ENCODE results near the gene ATP5F1D.
A peak's percentile ranks its signal among the peaks of the same experiment; 100 is the strongest.

- no peak for TF ChIP-seq CTCF (conservative IDR thresholded peaks at IDR 0.05; ENCODE audit: low read depth in 2 of 2)
- no peak for TF ChIP-seq EZH2phosphoT487 (IDR thresholded peaks at IDR 0.05; ENCODE audit: unreplicated experiment)
- TF ChIP-seq REST (IDR thresholded peaks at IDR 0.05; ENCODE audit: unreplicated experiment), result no peak
- TF ChIP-seq POLR2AphosphoS5 (IDR thresholded peaks at IDR 0.05; ENCODE audit: low read depth), result peak; percentile 72
- no peak for TF ChIP-seq CREB1 (CRISPR knock-in tag; IDR thresholded peaks at IDR 0.05; ENCODE audit: low read depth)
- TF ChIP-seq EZH2 (IDR thresholded peaks at IDR 0.05; ENCODE audit: low read depth, unreplicated experiment), result no peak
- TF ChIP-seq ZNF331 (CRISPR knock-in tag; IDR thresholded peaks at IDR 0.05; ENCODE audit: low read depth), result no peak
- TF ChIP-seq ETS1 (IDR thresholded peaks at IDR 0.05), result no peak
- no peak for TF ChIP-seq STAT1 (IDR thresholded peaks at IDR 0.05; ENCODE audit: unreplicated experiment)
- TF ChIP-seq JUNB (IDR thresholded peaks at IDR 0.05; ENCODE audit: unreplicated experiment), result no peak
- no peak for TF ChIP-seq NANOG (IDR thresholded peaks at IDR 0.05; ENCODE audit: borderline replicate concordance)
These were observed 24.8 kb downstream of the ATP5F1D start for GRCh38 chr19:1266129-1266915.

Data from GM23338 (cell line).